Tibial nerve (tissue), 3 donors: ENCODE results near the gene PRIM1.
"Not testable (repeated sequence)": the region's sequence is repeated elsewhere in the genome, so short reads cannot be mapped to it uniquely, and the experiment has no call there.

Source experiments
- POLR2A ChIP-seq, 2 donors: fragments of 450-650 bp; IDR thresholded peaks; one replicate each; pipeline ENCODE4 v1.6.1; 2017; ENCODE audit warnings: antibody characterized with exemption in 2 of 2, mild to moderate bottlenecking in 2 of 2, moderate library complexity in 2 of 2
- TF ChIP-seq, protein P1 (sequence below), 5 experiments: fragments of 200-600 bp in 3 of 5; fragments of 450-650 bp in 2 of 5; sonication (generic) in 3 of 5; IDR thresholded peaks; one replicate each; pipeline ENCODE4 v1.5.1; 2016 to 2019; ENCODE audit warnings: antibody characterized with exemption in 5 of 5, mild to moderate bottlenecking in 3 of 5, moderate library complexity in 2 of 5

GRCh38 chr12:56799345-56799744 lies 47.2 kb upstream of the PRIM1 start:
- TF ChIP-seq, protein P1, sequence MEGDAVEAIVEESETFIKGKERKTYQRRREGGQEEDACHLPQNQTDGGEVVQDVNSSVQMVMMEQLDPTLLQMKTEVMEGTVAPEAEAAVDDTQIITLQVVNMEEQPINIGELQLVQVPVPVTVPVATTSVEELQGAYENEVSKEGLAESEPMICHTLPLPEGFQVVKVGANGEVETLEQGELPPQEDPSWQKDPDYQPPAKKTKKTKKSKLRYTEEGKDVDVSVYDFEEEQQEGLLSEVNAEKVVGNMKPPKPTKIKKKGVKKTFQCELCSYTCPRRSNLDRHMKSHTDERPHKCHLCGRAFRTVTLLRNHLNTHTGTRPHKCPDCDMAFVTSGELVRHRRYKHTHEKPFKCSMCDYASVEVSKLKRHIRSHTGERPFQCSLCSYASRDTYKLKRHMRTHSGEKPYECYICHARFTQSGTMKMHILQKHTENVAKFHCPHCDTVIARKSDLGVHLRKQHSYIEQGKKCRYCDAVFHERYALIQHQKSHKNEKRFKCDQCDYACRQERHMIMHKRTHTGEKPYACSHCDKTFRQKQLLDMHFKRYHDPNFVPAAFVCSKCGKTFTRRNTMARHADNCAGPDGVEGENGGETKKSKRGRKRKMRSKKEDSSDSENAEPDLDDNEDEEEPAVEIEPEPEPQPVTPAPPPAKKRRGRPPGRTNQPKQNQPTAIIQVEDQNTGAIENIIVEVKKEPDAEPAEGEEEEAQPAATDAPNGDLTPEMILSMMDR (IDR thresholded peaks at IDR 0.05) = not testable (repeated sequence)
- not testable (repeated sequence) for TF ChIP-seq POLR2A (IDR thresholded peaks at IDR 0.05)
